ENCODE data around the gene CHIT1. TPM values are rescaled to one million over a fixed set of nuclear protein-coding genes. Genes with fewer than 3 reads are reported as not detected.

The CHIT1 gene
- total and polyA plus RNA-seq, 2 of the 13 experiments (the other 11 are each of a cell fraction or from before 2014, with no cell fraction given): not detected

DNA sequence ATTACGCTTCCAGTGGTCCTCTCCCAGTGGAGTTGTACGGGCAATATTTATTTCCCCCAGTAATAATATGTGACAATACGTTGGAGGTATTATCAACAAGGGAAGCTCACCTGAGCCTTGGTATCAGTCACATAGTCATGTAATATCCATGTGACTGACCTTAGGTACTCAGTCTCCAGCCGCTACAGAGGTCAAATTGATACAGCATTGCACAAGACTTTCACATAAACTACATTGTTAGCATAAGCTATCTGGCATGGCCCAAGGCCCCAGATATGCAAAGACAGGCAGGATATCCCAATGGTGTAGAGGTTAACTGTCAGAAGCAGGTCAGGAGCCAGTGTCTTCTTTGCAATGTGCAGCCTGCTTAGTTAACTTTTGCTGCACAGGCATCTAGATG lies 15.3 kb upstream of the CHIT1 start (continued):
- TF ChIP-seq, protein P1, sequence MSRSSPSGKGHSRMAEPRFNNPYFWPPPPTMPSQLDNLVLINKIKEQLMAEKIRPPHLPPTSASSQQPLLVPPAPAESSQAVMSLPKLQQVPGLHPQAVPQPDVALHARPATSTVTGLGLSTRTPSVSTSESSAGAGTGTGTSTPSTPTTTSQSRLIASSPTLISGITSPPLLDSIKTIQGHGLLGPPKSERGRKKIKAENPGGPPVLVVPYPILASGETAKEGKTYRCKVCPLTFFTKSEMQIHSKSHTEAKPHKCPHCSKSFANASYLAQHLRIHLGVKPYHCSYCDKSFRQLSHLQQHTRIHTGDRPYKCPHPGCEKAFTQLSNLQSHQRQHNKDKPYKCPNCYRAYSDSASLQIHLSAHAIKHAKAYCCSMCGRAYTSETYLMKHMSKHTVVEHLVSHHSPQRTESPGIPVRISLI (CRISPR knock-in tag; IDR thresholded peaks at IDR 0.05; ENCODE audit: borderline replicate concordance): no peak
- TF ChIP-seq KLF11 (CRISPR knock-in tag; IDR thresholded peaks at IDR 0.05) (no peak), KLF6 (CRISPR knock-in tag; IDR thresholded peaks at IDR 0.05) (no peak), TBL1XR1 (IDR thresholded peaks at IDR 0.05; ENCODE audit: borderline replicate concordance, low read length, partially characterized antibody) (no peak), NCOA2 (CRISPR knock-in tag; IDR thresholded peaks at IDR 0.05) (no peak), ZNF713 (CRISPR knock-in tag; IDR thresholded peaks at IDR 0.05) (no peak), SMAD1 (CRISPR knock-in tag; IDR thresholded peaks at IDR 0.05; ENCODE audit: borderline replicate concordance, low read depth) (no peak), TEAD3 (CRISPR knock-in tag; optimal IDR thresholded peaks at IDR 0.05; ENCODE audit: borderline replicate concordance) (peak; percentile 44), WIZ (CRISPR knock-in tag; IDR thresholded peaks at IDR 0.05) (0 out of 2 replicates have a peak, but pooled peaks have one; percentile 51), ZFP37 (CRISPR knock-in tag; IDR thresholded peaks at IDR 0.05; ENCODE audit: borderline replicate concordance) (no peak)
- TF ChIP-seq, protein P2, sequence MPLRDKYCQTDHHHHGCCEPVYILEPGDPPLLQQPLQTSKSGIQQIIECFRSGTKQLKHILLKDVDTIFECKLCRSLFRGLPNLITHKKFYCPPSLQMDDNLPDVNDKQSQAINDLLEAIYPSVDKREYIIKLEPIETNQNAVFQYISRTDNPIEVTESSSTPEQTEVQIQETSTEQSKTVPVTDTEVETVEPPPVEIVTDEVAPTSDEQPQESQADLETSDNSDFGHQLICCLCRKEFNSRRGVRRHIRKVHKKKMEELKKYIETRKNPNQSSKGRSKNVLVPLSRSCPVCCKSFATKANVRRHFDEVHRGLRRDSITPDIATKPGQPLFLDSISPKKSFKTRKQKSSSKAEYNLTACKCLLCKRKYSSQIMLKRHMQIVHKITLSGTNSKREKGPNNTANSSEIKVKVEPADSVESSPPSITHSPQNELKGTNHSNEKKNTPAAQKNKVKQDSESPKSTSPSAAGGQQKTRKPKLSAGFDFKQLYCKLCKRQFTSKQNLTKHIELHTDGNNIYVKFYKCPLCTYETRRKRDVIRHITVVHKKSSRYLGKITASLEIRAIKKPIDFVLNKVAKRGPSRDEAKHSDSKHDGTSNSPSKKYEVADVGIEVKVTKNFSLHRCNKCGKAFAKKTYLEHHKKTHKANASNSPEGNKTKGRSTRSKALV (CRISPR knock-in tag; IDR thresholded peaks at IDR 0.05): no peak
- TF ChIP-seq, protein P3, sequence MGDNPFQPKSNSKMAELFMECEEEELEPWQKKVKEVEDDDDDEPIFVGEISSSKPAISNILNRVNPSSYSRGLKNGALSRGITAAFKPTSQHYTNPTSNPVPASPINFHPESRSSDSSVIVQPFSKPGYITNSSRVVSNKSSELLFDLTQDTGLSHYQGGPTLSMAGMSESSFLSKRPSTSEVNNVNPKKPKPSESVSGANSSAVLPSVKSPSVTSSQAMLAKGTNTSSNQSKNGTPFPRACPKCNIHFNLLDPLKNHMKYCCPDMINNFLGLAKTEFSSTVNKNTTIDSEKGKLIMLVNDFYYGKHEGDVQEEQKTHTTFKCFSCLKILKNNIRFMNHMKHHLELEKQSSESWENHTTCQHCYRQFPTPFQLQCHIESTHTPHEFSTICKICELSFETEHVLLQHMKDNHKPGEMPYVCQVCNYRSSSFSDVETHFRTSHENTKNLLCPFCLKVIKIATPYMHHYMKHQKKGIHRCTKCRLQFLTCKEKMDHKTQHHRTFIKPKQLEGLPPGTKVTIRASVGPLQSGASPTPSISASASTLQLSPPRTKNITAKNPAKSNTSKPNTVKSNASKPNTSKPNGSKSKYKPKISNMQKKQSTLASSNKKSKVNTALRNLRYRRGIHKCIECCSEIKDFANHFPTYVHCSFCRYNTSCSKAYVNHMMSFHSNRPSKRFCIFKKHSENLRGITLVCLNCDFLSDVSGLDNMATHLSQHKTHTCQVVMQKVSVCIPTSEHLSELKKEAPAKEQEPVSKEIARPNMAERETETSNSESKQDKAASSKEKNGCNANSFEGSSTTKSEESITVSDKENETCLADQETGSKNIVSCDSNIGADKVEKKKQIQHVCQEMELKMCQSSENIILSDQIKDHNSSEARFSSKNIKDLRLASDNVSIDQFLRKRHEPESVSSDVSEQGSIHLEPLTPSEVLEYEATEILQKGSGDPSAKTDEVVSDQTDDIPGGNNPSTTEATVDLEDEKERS (CRISPR knock-in tag; IDR thresholded peaks at IDR 0.05): no peak
- TF ChIP-seq, protein P4, sequence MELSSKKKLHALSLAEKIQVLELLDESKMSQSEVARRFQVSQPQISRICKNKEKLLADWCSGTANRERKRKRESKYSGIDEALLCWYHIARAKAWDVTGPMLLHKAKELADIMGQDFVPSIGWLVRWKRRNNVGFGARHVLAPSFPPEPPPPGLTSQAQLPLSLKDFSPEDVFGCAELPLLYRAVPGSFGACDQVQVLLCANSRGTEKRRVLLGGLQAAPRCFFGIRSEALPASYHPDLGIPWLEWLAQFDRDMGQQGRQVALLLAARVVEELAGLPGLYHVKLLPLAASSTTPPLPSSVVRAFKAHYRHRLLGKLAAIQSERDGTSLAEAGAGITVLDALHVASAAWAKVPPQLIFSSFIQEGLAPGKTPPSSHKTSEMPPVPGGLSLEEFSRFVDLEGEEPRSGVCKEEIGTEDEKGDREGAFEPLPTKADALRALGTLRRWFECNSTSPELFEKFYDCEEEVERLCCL (CRISPR knock-in tag; IDR thresholded peaks at IDR 0.05; ENCODE audit: borderline replicate concordance): no peak
- TF ChIP-seq, protein P5, sequence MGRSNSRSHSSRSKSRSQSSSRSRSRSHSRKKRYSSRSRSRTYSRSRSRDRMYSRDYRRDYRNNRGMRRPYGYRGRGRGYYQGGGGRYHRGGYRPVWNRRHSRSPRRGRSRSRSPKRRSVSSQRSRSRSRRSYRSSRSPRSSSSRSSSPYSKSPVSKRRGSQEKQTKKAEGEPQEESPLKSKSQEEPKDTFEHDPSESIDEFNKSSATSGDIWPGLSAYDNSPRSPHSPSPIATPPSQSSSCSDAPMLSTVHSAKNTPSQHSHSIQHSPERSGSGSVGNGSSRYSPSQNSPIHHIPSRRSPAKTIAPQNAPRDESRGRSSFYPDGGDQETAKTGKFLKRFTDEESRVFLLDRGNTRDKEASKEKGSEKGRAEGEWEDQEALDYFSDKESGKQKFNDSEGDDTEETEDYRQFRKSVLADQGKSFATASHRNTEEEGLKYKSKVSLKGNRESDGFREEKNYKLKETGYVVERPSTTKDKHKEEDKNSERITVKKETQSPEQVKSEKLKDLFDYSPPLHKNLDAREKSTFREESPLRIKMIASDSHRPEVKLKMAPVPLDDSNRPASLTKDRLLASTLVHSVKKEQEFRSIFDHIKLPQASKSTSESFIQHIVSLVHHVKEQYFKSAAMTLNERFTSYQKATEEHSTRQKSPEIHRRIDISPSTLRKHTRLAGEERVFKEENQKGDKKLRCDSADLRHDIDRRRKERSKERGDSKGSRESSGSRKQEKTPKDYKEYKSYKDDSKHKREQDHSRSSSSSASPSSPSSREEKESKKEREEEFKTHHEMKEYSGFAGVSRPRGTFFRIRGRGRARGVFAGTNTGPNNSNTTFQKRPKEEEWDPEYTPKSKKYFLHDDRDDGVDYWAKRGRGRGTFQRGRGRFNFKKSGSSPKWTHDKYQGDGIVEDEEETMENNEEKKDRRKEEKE (IDR thresholded peaks at IDR 0.05): no peak
- TF ChIP-seq, protein P6, sequence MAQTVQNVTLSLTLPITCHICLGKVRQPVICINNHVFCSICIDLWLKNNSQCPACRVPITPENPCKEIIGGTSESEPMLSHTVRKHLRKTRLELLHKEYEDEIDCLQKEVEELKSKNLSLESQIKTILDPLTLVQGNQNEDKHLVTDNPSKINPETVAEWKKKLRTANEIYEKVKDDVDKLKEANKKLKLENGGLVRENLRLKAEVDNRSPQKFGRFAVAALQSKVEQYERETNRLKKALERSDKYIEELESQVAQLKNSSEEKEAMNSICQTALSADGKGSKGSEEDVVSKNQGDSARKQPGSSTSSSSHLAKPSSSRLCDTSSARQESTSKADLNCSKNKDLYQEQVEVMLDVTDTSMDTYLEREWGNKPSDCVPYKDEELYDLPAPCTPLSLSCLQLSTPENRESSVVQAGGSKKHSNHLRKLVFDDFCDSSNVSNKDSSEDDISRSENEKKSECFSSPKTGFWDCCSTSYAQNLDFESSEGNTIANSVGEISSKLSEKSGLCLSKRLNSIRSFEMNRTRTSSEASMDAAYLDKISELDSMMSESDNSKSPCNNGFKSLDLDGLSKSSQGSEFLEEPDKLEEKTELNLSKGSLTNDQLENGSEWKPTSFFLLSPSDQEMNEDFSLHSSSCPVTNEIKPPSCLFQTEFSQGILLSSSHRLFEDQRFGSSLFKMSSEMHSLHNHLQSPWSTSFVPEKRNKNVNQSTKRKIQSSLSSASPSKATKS (CRISPR knock-in tag; IDR thresholded peaks at IDR 0.05): no peak
- TF ChIP-seq, protein P7, sequence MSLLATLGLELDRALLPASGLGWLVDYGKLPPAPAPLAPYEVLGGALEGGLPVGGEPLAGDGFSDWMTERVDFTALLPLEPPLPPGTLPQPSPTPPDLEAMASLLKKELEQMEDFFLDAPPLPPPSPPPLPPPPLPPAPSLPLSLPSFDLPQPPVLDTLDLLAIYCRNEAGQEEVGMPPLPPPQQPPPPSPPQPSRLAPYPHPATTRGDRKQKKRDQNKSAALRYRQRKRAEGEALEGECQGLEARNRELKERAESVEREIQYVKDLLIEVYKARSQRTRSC (CRISPR knock-in tag; IDR thresholded peaks at IDR 0.05; ENCODE audit: low read depth): no peak

All from HepG2 (cell line).